ENCODE results near the gene SMNDC1.

GRCh38 chr10:110241841-110242240 is 62.9 kb downstream of the SMNDC1 start:
- TF ChIP-seq EP300 (IDR thresholded peaks at IDR 0.05): no peak
- no peak for TF ChIP-seq POLR2A (IDR thresholded peaks at IDR 0.05)
- TF ChIP-seq POLR2AphosphoS5 (IDR thresholded peaks at IDR 0.05): no peak

All from gastroesophageal sphincter (tissue), 2 donors.